Measurements from ENCODE around the gene RET. TPM values are rescaled to one million over a fixed set of nuclear protein-coding genes. Genes with fewer than 3 reads are reported as not detected.

RET gene
- polyA plus RNA-seq, 10 donors, result 0.80 to 10.6 (median 2.4) TPM

DNA sequence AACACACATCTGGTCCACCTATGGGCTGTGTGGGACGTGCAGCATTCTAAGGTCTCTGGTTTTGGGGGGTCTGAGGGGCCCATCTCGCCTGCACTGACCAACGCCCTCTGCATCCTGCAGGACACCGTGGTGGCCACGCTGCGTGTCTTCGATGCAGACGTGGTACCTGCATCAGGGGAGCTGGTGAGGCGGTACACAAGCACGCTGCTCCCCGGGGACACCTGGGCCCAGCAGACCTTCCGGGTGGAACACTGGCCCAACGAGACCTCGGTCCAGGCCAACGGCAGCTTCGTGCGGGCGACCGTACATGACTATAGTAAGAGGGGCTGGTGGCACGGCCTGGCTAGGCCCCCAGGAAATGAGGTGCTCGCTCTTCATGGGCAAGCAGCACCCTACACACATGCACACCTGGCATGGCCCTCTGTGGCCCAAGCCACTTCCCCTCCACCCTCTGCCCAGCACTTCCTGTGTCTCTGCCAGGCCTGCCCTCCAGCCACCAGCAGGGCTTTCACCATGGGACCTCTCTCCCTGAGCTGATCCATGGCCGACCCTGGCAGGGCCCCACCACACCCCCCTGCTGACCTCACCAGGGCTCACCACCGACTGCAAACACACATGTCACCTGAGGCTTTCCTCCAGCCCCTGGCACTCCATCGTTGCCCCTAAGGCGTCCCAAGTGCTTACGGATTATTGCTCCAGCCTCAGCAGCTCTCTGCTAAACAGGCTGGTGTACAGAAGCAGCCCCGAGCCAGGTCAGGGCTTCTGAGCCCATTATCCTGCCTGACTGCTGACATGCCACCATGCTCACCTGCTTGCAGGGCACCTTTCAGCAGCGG, 29.6 kb downstream of the RET start:
- no peak for DNase-seq

DNA sequence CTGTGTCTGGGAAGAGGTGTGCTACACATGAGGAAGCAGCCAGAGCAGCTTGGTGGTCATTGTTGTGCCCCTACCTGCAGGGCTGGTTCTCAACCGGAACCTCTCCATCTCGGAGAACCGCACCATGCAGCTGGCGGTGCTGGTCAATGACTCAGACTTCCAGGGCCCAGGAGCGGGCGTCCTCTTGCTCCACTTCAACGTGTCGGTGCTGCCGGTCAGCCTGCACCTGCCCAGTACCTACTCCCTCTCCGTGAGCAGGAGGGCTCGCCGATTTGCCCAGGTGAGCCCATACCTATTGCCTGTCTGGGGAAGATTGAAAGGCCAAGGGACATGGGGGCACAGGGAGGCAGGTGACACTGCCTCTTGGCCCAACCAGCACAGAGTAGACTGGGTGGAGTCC, 32.1 kb downstream of the RET start:
- DNase-seq, result no peak

DNA sequence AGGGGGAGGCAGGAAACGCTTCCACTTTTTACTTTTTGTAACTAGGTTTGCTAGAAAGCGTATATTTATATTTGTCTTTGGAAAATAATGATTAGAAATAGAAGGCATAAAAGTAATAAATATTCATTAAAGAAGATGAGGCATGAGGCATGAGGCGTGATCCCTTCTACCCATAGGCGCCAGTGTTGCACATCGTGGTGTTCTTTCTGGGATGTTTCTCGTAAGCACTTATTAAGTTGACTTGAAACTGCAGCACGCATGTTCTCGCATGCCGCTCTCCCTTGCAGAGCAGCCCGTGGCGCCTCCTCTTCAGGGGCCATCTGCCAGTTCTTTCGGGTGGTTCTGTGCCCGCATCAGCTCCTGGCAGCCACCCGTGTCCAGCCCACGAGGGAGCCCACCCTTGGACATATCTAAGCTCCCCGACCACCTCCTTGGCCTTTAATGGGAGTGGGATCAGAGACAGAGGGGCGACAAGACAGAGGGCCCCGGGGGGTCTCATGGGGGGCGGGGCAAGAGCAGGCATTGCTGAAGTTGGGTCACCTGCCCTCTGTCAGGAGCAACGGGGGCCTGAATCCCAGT, 32.9 kb downstream of the RET start:
- DNase-seq, result no peak

DNA sequence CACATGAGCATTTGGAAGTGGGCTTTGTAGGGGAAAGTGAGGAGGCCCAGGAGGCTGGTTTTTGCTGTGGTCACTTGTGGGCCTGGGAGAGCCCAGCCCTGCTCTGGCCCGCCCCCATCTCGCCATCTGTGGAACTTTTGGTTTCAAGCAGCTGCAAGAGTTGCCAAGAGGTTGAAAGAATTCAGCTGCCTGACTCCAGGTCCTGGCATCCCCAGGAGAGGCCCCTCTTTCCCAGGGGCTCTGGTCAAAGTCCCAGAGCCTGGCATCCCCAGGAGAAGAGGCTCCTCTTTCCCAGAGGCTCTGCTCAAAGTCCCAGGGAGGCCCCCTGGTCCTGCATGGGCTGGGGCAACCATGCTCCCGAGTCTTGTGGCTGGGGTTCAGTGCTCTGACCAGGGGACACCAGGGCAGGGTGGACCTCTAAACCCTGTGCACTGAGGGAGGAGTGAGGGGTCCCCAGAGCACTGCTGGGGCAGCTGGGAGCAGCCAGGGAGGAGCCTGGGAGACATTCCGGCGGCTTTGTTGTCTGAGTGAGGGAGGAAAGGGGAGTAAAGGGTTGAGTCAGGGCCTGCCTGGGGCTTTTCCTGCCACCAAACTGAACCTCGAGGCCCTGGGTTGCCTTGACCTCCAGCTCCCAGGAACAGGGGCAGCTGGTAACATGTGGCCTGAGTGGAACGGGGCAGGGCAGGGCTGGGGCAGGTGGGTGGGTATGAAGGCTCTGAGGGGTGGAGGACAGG, 33.6 kb downstream of the RET start:
- DNase-seq, result peak in 2 of 3 donors; percentile 27 to 51

DNA sequence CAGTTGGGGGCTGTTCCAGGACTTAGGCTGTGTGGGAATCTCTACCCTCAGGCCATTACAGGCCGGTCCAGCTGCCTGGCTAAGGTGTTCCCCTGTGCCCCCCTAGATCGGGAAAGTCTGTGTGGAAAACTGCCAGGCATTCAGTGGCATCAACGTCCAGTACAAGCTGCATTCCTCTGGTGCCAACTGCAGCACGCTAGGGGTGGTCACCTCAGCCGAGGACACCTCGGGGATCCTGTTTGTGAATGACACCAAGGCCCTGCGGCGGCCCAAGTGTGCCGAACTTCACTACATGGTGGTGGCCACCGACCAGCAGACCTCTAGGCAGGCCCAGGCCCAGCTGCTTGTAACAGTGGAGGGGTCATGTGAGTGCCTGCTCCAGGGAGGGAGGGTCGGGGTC, 34.2 kb downstream of the RET start:
- DNase-seq, result no peak

DNA sequence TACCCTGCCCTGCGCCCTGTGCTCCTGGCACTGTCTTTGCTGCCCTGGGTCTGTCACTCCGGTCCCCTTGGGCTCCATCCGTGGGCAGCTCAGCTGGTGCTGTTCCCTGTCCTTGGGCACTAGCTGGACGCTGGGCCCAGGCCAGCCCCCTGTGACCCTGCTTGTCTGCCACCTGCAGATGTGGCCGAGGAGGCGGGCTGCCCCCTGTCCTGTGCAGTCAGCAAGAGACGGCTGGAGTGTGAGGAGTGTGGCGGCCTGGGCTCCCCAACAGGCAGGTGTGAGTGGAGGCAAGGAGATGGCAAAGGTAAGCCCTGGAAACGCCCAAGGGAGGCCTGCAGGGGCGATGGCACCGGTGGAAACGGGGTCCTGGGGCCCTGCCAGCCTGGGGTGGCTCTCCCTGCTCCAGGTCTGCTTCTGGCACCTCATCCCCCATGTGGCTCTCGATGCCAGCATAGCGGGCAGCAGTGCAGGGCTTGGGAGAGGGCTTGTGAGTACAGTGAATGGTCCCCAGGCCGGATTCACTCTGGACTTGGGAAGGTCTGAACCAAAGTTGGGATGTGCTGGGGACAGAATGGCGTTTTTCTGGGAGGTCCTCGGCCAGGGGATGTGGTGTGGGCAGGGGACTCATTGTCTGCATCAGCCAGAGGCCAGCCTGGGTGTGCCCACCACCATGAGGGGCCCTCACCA, 35.2 kb downstream of the RET start:
- DNase-seq, result no peak

DNA sequence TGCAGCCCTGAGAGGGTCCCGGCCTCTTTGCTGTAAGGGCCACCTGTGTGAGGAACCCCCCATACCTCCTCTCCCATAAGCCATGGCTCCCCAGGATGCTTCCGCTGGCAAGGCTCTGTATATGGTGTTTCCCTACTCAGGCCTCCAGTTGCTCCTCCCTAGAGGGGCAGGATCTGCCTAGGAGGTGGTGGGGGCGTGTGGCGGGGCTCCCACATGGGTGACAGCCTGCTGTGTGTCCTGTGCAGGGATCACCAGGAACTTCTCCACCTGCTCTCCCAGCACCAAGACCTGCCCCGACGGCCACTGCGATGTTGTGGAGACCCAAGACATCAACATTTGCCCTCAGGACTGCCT, 35.7 kb downstream of the RET start:
- DNase-seq, result no peak

DNA sequence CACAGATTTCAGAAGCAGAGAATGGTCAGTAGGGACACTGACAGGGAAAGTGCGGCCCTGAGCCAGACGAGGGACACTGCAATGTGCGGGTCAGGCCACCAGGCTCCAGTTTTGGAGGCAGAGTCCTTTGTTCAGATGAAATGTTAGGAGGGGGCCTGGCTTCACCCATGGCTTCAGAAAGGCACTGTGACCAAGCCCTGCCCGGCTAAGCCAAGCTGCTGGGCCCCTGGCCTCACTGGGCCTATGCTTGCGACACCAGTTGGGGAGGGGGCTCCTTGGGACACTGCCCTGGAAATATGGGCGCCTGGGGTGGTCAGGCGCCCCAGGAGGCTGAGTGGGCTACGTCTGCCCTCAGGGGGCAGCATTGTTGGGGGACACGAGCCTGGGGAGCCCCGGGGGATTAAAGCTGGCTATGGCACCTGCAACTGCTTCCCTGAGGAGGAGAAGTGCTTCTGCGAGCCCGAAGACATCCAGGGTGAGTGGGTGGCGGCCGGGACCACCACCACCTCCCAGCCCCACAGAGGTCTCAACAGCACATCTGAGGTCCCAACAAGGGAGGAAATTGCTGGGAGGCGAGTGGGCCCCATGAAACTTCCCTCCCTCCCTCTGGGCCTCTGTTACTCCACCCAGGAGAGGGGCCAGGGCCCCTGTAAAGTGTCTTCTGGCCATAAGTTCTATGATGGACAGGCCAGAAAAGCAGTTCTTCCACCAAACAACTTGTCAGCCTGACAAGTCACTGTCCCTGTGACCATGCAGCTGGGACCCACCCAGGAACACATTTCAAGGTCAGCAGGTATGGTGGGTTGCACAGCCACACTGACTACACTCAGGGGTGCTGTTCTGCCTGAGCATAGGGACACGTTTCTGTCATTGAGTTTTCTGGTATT, 36.6 kb downstream of the RET start:
- DNase-seq, result no peak

DNA sequence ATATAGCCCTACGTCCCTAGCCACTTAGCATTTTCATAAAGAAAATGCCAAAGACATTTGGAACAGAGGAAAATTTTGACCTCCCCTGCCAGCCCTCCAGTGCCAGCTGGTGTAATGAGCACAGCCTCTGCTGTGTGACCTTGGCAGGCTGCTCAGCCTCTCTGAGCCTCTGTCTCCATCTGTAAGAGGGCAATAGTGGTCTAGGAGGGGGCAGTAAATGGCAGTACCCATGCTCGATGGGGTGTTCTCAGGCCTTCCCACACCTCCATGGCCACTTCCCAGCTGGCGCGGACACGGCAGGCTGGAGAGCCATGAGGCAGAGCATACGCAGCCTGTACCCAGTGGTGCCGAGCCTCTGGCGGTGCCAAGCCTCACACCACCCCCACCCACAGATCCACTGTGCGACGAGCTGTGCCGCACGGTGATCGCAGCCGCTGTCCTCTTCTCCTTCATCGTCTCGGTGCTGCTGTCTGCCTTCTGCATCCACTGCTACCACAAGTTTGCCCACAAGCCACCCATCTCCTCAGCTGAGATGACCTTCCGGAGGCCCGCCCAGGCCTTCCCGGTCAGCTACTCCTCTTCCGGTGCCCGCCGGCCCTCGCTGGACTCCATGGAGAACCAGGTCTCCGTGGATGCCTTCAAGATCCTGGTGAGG, 37.3 kb downstream of the RET start:
- no peak for DNase-seq

DNA sequence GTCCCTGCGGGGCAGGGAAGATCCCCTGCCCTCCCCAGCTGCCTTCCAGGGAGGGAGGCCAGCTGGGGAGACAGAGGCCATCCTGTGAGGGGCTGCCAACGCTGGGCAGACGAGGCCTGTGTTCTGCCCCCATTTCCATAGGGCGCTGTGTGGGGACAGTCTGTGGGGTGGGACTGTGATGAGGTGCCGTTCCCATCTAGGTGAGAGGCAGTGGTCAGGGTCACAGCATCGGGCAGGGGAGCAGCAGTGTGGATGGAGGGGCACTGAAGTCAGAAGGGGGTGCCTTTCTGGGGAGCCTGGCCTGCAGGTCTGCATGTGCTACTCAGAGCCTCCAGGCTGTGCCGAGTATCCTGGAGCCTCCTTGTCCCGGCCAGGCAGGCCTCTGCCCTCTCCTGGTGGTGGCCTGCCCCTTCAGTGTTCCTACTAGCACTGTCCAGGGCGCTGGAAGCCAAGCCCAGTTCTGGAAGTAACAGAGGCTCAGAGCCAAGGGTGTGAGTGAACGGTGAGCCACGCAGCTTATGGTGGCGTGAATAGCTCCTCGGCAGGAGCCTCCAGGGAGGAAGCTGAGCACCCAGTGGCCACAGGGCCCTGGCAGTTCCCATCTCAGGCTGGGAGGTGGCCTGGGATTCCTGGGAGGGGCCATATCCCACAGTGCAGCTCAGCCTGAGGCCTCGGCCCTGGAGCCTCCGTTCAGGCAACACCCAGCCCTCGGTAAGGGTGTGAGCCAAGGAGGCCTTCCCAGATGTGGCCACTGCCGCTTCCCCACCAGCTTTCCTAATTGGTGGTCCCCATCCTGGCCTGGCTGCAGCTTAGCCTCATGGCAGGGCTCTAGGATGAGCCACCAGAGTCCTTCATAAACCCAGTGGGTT, 38.1 kb downstream of the RET start:
- DNase-seq, result no peak

DNA sequence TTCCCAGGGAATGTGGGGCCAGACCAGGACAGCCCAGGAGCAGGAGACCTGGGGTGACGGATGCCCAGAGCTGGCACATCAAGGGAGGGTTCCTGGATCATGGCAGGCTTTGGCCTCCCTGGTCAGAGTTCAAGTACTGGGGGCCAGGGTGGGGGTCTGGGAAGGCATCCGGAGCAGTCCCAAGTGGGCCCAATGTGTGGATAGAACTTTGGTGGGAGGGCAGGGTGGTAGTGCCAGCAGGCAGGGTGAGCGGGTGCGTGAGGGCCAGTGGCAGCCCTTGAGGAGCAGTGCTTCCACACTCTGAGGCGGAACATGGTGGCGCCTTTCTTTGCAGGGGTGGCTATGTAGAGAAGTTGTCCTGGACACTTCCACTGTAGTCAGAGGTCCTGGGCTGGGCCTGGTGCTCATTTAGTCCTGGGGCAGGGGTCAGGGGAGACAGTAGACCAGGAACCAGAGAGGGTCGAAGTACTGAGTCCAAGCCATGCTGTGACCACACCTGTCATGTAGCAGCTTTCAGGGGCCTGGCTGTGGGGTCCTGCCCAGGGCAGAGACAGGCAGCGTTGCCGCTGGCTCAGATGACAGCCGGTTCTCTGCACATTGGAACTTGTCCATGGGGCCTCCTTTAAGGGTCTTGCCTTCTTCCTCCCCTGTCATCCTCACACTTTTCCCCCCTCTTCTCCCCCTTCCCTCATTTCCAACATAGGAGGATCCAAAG, 39.2 kb downstream of the RET start:
- no peak for DNase-seq

DNA sequence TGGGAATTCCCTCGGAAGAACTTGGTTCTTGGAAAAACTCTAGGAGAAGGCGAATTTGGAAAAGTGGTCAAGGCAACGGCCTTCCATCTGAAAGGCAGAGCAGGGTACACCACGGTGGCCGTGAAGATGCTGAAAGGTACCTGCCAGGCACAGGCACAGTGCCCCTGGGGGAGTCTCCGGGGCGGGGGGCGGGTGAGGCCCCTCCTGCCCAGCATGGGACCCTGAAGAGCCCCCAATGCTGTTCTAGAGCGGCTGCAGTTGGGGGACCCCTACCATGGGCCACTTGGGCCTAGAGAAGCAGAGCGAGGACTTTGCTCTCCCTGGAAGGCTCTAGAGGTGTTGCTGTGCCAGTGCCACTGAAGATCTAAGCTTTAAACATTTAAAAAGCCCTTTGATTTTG, 39.7 kb downstream of the RET start:
- DNase-seq, result no peak

DNA sequence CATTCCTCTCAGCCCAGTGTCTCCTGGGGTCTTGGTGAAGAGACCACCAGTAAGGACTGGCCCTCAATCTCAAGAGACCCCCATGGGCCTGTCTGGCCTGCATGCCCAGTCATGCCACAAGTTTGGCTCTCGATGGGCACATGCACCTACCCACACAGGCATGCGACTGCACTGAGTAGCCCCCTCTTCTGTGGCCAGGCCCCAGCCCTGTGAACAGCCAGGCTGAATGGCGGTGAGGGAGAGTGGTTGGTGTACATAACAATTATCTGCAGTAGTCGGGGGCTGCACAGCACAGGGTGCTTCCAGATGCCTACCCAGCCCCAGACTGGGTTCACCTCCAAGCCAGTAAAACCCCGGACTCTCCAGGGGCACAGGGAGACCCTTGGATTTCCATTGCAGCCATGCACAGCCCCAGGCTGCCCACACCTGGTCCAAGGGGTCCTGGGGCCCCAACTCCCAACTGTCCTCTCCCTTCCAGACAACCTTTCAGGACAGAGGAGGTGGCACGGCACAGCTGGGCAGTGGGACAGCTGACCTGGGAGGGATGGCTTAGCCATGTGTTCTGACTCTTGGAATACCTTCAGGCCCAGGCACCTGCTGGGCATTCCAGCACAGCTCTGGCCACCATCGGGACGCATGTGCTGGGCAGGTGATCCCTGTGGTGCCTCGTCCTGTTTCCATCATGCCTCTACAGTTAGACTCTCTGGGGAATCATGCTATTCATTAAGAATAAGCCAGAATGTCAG, 40.3 kb downstream of the RET start:
- DNase-seq, result no peak

DNA sequence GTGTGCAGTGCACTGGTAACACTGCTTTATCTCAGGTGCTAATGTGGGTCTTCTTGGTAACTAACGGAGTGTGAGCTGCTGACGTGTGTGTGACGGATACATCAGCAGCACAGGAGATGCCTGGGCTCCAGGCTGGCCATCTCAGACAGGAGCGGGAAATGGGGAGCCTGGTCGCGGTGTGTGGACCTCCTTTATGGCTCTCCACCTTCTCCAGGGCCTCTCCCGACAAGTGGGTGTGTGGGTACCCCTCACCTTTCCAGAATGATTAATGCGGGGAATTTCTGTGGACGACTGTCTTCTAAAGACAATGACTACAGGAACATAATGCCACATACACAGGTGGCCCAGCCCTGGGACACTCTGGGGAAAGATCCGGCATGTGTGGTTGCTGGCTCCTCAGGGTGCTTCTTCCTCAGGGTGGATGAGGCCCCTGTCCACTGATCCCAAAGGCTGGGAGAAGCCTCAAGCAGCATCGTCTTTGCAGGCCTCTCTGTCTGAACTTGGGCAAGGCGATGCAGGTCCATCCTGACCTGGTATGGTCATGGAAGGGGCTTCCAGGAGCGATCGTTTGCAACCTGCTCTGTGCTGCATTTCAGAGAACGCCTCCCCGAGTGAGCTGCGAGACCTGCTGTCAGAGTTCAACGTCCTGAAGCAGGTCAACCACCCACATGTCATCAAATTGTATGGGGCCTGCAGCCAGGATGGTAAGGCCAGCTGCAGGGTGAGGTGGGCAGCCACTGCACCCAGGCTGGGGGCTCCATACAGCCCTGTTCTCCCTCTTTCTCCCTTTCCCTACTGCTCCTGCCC, 41.1 kb downstream of the RET start:
- DNase-seq, result no peak

DNA sequence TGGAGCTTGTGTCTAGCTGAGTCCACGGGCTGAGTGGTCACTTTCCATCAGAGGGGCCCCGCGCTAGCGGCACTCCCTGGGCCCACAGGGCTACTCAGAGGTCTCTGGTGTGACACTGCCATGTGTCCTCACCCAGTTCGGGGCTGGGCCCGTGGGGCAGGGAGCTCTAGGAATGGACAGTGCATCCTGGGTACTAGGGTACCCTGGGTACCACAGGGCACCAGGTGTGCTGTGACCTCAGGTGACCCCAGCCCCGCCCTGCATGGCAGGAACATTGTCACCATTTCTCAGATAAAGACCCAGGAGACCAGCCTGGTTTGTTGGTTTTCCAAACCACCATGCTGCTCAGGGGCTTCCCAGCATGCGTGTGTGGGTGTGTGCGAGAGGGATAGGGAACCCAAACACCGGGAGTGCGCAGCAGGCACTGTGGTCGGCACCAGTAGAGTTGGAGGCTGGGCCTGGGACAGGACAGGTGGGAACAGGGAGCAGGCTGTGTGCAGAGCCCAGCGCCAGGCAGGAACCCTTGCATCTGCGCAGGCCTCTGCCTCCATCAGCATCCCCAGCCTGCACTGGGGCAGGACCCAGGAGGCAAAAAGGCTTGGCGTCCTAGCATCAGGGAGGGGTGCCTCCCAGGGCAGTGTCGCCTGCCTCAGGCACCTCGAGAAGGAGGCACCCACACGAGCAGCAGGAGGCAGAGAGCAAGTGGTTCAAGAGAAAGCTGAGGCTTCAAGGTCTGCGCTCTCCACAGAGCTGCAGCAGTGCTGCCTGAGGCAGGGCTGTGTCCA, 42.0 kb downstream of the RET start:
- no peak for DNase-seq

DNA sequence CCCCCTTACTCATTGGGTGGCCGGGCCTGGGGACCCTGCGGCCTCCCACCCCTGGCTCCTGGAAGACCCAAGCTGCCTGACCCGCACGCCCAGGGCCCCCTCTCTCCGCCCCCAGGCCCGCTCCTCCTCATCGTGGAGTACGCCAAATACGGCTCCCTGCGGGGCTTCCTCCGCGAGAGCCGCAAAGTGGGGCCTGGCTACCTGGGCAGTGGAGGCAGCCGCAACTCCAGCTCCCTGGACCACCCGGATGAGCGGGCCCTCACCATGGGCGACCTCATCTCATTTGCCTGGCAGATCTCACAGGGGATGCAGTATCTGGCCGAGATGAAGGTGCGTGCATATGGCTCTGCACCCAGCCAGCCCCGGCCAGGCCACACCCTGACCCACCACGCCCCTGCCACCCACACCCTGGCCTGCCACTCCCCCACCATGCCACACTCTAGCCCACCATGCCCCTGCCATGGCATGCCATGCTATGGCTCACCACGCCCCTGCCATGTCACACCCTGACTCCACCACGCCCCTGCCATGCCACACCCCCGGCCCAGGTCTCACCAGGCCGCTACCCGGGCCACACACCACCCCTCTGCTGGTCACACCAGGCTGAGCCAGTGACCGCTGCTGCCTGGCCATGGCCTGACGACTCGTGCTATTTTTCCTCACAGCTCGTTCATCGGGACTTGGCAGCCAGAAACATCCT, 42.7 kb downstream of the RET start:
- no peak for DNase-seq

Data from muscle of back (tissue), 11 donors.